GM23338 (cell line): ENCODE measurements around the gene DPEP3. TPM values are rescaled to one million over a fixed set of nuclear protein-coding genes. Genes with fewer than 3 reads are reported as not detected.

Source experiments
- ATAC-seq: fragments of 200-7000 bp; cut with Tn5 transposase; 3 replicates; pipeline ENCODE4 v1.9.1; 2020
- DNase-seq: peaks from one replicate; pipeline ENCODE4 v3.0.0-alpha.2; 2015; ENCODE audit warnings: low spot score
- H2AFZ ChIP-seq: fragments of 200-600 bp; sonication (generic); 2 replicates; pipeline ENCODE4 v1.8.0; 2016; ENCODE audit warnings: antibody characterized with exemption, mild to moderate bottlenecking, moderate library complexity
- H3F3A ChIP-seq: fragments of 200-600 bp; sonication (generic); replicated peaks from 2 replicates; pipeline ENCODE4 v1.8.0; 2017; ENCODE audit warnings: antibody characterized with exemption, mixed run types, low read depth
- H3K27ac ChIP-seq: fragments of 200-600 bp; sonication (generic); 2 replicates; pipeline ENCODE4 v1.6.1; 2016; ENCODE audit warnings: low read depth
- H3K27me3 ChIP-seq: fragments of 200-600 bp; sonication (generic); 2 replicates; pipeline ENCODE4 v1.8.0; 2016; ENCODE audit warnings: mild to moderate bottlenecking, mixed run types, moderate library complexity; ENCODE audit not compliant: insufficient read depth
- H3K36me3 ChIP-seq: fragments of 200-600 bp; sonication (generic); 2 replicates; pipeline ENCODE4 v1.8.0; 2016; ENCODE audit warnings: mild to moderate bottlenecking; ENCODE audit not compliant: insufficient read depth
- H3K4me1 ChIP-seq: fragments of 200-600 bp; sonication (generic); 2 replicates; pipeline ENCODE4 v1.8.0; 2016; ENCODE audit warnings: mild to moderate bottlenecking, moderate library complexity; ENCODE audit not compliant: insufficient read depth
- H3K4me2 ChIP-seq: fragments of 200-600 bp; sonication (generic); 2 replicates; pipeline ENCODE4 v1.7.1; 2017; ENCODE audit warnings: mixed run types
- H3K4me3 ChIP-seq: fragments of 200-600 bp; sonication (generic); 2 replicates; pipeline ENCODE4 v1.6.1; 2016; ENCODE audit warnings: mixed run types
- H3K79me2 ChIP-seq: fragments of 200-600 bp; sonication (generic); replicated peaks from 2 replicates; pipeline ENCODE4 v1.8.0; 2017; ENCODE audit warnings: mild to moderate bottlenecking; ENCODE audit not compliant: insufficient read depth
- H3K9me2 ChIP-seq: fragments of 200-600 bp; sonication (generic); 2 replicates; pipeline ENCODE4 v1.8.0; 2017; ENCODE audit not compliant: insufficient read depth
- H4K20me1 ChIP-seq: fragments of 200-600 bp; sonication (generic); replicated peaks from 2 replicates; pipeline ENCODE4 v1.8.0; 2017; ENCODE audit warnings: mild to moderate bottlenecking; ENCODE audit not compliant: insufficient read depth
- H3K27ac Mint-ChIP-seq: 2 replicates; pipeline ENCODE4 v1.8.0; 2020; ENCODE audit warnings: inconsistent platforms, mild to moderate bottlenecking, moderate library complexity, mixed read lengths
- H3K27me3 Mint-ChIP-seq: 3 replicates; pipeline ENCODE4 v1.8.0; 2022; ENCODE audit warnings: low read depth, mild to moderate bottlenecking, moderate library complexity, mixed read lengths, inconsistent platforms; ENCODE audit not compliant: insufficient read depth, poor library complexity
- H3K36me3 Mint-ChIP-seq: 3 replicates; pipeline ENCODE4 v1.8.0; 2021; ENCODE audit warnings: low read depth, mild to moderate bottlenecking, inconsistent platforms, moderate library complexity, mixed read lengths
- H3K4me1 Mint-ChIP-seq: 3 replicates; pipeline ENCODE4 v1.8.0; 2020; ENCODE audit warnings: mild to moderate bottlenecking, inconsistent platforms, mixed read lengths
- H3K4me3 Mint-ChIP-seq: 3 replicates; pipeline ENCODE4 v1.8.0; 2021; ENCODE audit warnings: moderate library complexity, mild to moderate bottlenecking, inconsistent platforms, mixed read lengths
- H3K9me3 Mint-ChIP-seq: 3 replicates; pipeline ENCODE4 v1.8.0; 2020; ENCODE audit warnings: moderate library complexity, mild to moderate bottlenecking, inconsistent platforms, mixed read lengths
- EZH2phosphoT487 ChIP-seq: fragments of 200-600 bp; sonication (generic); IDR thresholded peaks from one replicate; pipeline ENCODE4 v1.8.1; 2018; ENCODE audit warnings: antibody characterized with exemption; ENCODE audit not compliant: unreplicated experiment
- NANOG ChIP-seq: IDR thresholded peaks from 2 replicates; pipeline ENCODE4 v1.6.1; 2016; ENCODE audit warnings: antibody characterized with exemption, borderline replicate concordance
- ZNF114 ChIP-seq: fragments of 250-450 bp; sonication (Bioruptor Pico); IDR thresholded peaks from 2 replicates; pipeline ENCODE4 v1.5.0; 2020; ENCODE audit warnings: mild to moderate bottlenecking, moderate library complexity
- ZNF331 ChIP-seq: fragments of 250-450 bp; sonication (Bioruptor Pico); IDR thresholded peaks from 2 replicates; pipeline ENCODE4 v1.5.0; 2020; ENCODE audit warnings: low read depth, mild to moderate bottlenecking, moderate library complexity
- ZNF462 ChIP-seq: fragments of 250-450 bp; sonication (Bioruptor Pico); IDR thresholded peaks from 2 replicates; pipeline ENCODE4 v1.5.0; 2020; ENCODE audit warnings: mild to moderate bottlenecking, moderate library complexity
- polyA plus RNA-seq: library from polyadenylated mRNA; unstranded; fragments of >200 nt; fragmentation: Nextera tagmentation; extraction: Ambion mirVana; gene quantifications from 2 replicates; pipeline ENCODE4 v1.2.1, GENCODE V29; 2016
- total RNA-seq: library from RNA; depleted of rRNA; stranded (reverse); fragments of >200 nt; shearing (Covaris generic); gene quantifications from 2 replicates; pipeline ENCODE4 v1.2.3, GENCODE V29; 2014
- TF ChIP-seq, protein P1 (sequence below), 2 experiments: fragments of 200-600 bp in 1 of 2; sonication (generic) in 1 of 2; conservative IDR thresholded peaks; 2 replicates each; pipeline versions ENCODE4 v1.5.1 to v1.6.1; 2016 to 2017; ENCODE audit warnings: antibody characterized with exemption in 2 of 2, low read depth in 2 of 2, mild to moderate bottlenecking in 2 of 2, moderate library complexity in 1 of 2

DPEP3 gene
- total and polyA plus RNA-seq, 2 experiments from 2014 or later = 8.8 to 18.4 TPM

DNA sequence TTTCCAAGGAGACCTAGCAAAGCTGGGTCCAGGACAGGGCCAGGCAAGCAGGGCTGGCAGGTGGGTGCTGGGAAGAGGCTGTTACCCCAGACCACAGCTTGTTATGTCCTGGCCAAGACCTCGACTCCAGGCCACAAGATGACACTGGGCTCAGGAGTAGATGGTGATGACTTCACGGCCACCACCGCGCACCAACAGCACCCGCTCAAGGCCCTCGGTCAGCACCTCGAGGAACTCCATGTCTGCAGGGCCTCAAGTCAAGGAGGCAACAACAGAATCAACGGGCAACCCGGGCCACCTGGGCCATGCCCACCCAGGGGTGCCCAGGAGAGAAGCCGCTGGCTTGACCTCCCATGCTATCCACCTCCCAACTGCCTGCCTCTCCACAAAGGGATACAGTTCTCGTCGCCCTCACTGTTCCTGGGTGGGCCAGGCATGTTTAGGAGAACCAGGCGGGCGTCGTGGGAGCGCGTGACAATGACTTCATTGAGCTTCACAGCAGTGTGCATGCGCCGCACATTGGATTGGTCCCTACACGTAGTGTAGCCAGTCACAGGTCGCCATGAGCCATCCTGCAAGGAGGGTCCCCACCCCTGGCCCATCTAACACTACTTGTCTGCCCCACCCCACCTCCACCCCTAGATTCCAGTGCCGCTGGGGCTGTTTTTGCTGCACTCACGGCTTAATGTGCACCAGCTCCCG, 35.5 kb downstream of the DPEP3 start:
- Mint-ChIP-seq H3K4me3 (no peak overlapping the region), H3K36me3 (peaks cover 31% of the 10 kb centered on the region), H3K4me1 (peaks cover 4% of the 10 kb centered on the region; the same call in 2 of the 3 replicates), H3K27me3 (peaks cover 5% of the 10 kb centered on the region), H3K27ac (no peak overlapping the region), H3K9me3 (no peaks in the 10 kb centered on the region)
- TF ChIP-seq ZNF331 (CRISPR knock-in tag) (no peak), EZH2phosphoT487 (no peak), ZNF114 (no peak), NANOG (no peak), ZNF462 (CRISPR knock-in tag) (no peak)
- TF ChIP-seq, protein P1, sequence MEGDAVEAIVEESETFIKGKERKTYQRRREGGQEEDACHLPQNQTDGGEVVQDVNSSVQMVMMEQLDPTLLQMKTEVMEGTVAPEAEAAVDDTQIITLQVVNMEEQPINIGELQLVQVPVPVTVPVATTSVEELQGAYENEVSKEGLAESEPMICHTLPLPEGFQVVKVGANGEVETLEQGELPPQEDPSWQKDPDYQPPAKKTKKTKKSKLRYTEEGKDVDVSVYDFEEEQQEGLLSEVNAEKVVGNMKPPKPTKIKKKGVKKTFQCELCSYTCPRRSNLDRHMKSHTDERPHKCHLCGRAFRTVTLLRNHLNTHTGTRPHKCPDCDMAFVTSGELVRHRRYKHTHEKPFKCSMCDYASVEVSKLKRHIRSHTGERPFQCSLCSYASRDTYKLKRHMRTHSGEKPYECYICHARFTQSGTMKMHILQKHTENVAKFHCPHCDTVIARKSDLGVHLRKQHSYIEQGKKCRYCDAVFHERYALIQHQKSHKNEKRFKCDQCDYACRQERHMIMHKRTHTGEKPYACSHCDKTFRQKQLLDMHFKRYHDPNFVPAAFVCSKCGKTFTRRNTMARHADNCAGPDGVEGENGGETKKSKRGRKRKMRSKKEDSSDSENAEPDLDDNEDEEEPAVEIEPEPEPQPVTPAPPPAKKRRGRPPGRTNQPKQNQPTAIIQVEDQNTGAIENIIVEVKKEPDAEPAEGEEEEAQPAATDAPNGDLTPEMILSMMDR (conservative IDR thresholded peaks at IDR 0.05; ENCODE audit: low read depth in 2 of 2) = no peak
- Histone ChIP-seq H3K27ac (no peak overlapping the region), H2AFZ (no peak overlapping the region), H3K4me3 (no peak overlapping the region), H3K4me2 (no peak overlapping the region), H3F3A (peaks cover 14% of the 10 kb centered on the region), H3K36me3 (peaks cover 17% of the 10 kb centered on the region; the same call in 1 of the 2 replicates), H4K20me1 (peaks cover 14% of the 10 kb centered on the region), H3K4me1 (no peaks in the 10 kb centered on the region), H3K79me2 (no peaks in the 10 kb centered on the region), H3K9me2 (no peaks in the 10 kb centered on the region), H3K27me3 (no peaks in the 10 kb centered on the region)
- ATAC-seq (no peak), DNase-seq (no peak)
